Testis (tissue), 3 donors: Measurements from ENCODE around the gene PIRT. TPM values are rescaled to one million over a fixed set of nuclear protein-coding genes. Genes with fewer than 3 reads are reported as not detected.

Source experiments
- DNase-seq: peaks from one replicate; pipeline ENCODE4 v3.0.0-alpha.2; 2019
- H3K27ac ChIP-seq, 2 donors: fragments of 200-600 bp; sonication (generic); one replicate each; pipeline ENCODE4 v1.5.1; 2019
- H3K27me3 ChIP-seq: fragments of 200-600 bp; sonication (generic); one replicate; pipeline ENCODE4 v1.5.1; 2019
- H3K36me3 ChIP-seq: fragments of 200-600 bp; sonication (generic); one replicate; pipeline ENCODE4 v1.5.1; 2017; ENCODE audit warnings: low read depth; ENCODE audit errors: missing control alignments
- H3K4me1 ChIP-seq: fragments of 200-600 bp; sonication (generic); one replicate; pipeline ENCODE4 v1.5.1; 2019
- H3K4me3 ChIP-seq, 2 donors: fragments of 200-600 bp; sonication (generic); one replicate each; pipeline ENCODE4 v1.5.1; 2017 to 2019
- H3K9me3 ChIP-seq: fragments of 200-600 bp; sonication (generic); one replicate; pipeline ENCODE4 v1.5.1; 2017
- POLR2A ChIP-seq: fragments of 450-650 bp; IDR thresholded peaks from one replicate; pipeline ENCODE4 v1.6.1; 2017; ENCODE audit warnings: antibody characterized with exemption, mild to moderate bottlenecking, moderate library complexity
- WGBS, 2 donors: methylation state at CpG; one replicate each; pipeline ENCODE4 v1.1.5; 2018; 5-methylcytosine and 5-hydroxymethylcytosine counted together
- intact Hi-C: fragments of 100-400 bp; cut with DNase I; formaldehyde crosslinking; loops from one replicate; pipeline ENCODE4 v1.15.1; 2023; ENCODE audit warnings: low total_unique reads
- polyA plus RNA-seq: library from polyadenylated mRNA; stranded (reverse); fragments of 350-450 nt; fragmentation: Illumina TruSeq; extraction: RNeasy Lipid Tissue Mini Kit (QIAGEN cat#74804); gene quantifications from one replicate; pipeline ENCODE4 v1.2.3, GENCODE V29; 2014; ENCODE audit warnings: low read depth, low replicate concordance; ENCODE audit not compliant: insufficient read depth
- small RNA-seq, 2 donors: library from RNA; depleted of rRNA; stranded (forward); fragments of <200 nt; gene quantifications; one replicate each; pipeline ENCODE3, GENCODE V24; 2016
- total RNA-seq, 2 donors: library from RNA; depleted of rRNA; stranded (reverse); fragments of >200 nt; gene quantifications; one replicate each; pipeline ENCODE4 v1.2.3, GENCODE V29; 2016
- TF ChIP-seq, protein P1 (sequence below), 3 experiments: fragments of 450-650 bp in 2 of 3; fragments of 200-600 bp in 1 of 3; sonication (generic) in 1 of 3; IDR thresholded peaks; one replicate each; pipeline ENCODE4 v1.5.1; 2016 to 2019; ENCODE audit warnings: antibody characterized with exemption in 3 of 3, mild to moderate bottlenecking in 2 of 3, moderate library complexity in 1 of 3

The PIRT gene
- total and polyA plus RNA-seq, 3 donors from 2014 or later, result 0.08 to 0.37 (median 0.18) TPM

GRCh38 chr17:10775058-10775457, 62.8 kb downstream of the PIRT start:
- 85 to 99% methylated on average over 4 of the region's 4 CpGs for WGBS, 2 donors
- H3K27ac ChIP-seq, result peak overlapping the region; percentile 10 to 60
- intact Hi-C loops, result no loop called here
- no peak overlapping the region for H3K4me3 ChIP-seq
- no peak for DNase-seq
- TF ChIP-seq, protein P1, sequence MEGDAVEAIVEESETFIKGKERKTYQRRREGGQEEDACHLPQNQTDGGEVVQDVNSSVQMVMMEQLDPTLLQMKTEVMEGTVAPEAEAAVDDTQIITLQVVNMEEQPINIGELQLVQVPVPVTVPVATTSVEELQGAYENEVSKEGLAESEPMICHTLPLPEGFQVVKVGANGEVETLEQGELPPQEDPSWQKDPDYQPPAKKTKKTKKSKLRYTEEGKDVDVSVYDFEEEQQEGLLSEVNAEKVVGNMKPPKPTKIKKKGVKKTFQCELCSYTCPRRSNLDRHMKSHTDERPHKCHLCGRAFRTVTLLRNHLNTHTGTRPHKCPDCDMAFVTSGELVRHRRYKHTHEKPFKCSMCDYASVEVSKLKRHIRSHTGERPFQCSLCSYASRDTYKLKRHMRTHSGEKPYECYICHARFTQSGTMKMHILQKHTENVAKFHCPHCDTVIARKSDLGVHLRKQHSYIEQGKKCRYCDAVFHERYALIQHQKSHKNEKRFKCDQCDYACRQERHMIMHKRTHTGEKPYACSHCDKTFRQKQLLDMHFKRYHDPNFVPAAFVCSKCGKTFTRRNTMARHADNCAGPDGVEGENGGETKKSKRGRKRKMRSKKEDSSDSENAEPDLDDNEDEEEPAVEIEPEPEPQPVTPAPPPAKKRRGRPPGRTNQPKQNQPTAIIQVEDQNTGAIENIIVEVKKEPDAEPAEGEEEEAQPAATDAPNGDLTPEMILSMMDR (IDR thresholded peaks at IDR 0.05), result no peak
- TF ChIP-seq POLR2A, result no peak
- no peaks in the 10 kb centered on the region for H3K9me3 ChIP-seq
- no peaks in the 10 kb centered on the region for H3K36me3 ChIP-seq
- peaks cover 12% of the 10 kb centered on the region for H3K4me1 ChIP-seq
- no peaks in the 10 kb centered on the region for H3K27me3 ChIP-seq

DNA sequence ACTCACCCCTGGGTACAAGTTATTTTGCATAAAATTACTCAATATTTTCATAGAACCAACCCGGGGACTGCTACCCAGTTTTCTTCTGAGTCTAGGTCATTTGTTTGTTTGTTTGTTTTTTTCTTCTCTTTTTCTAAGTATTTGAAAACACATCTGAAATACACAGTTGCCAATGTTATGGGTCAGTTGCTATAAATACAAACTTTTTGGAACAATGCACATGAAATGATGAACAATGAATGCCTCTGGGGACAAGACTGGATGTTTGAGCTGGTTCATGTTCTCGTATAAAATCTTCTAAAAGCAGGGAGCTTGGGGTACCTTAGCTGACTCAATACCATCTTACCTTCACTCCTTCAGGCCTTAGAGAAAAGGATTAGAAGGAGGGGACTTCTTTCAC, 64.5 kb downstream of the PIRT start:
- intact Hi-C loops, result no loop called here
- no peak for DNase-seq
- Histone ChIP-seq H3K4me3 (no peak overlapping the region), H3K36me3 (no peaks in the 10 kb centered on the region), H3K27me3 (no peaks in the 10 kb centered on the region), H3K27ac (no peak overlapping the region), H3K4me1 (peaks cover 12% of the 10 kb centered on the region), H3K9me3 (no peaks in the 10 kb centered on the region)
- 64 to 83% methylated on average over 2 of the region's 2 CpGs for WGBS, 2 donors
- TF ChIP-seq POLR2A, result no peak
- TF ChIP-seq, protein P1 (IDR thresholded peaks at IDR 0.05), result no peak

Small RNA genes within 50 kb of the gene (small RNA-seq; reads per million reads assigned to genes)
- gene AC015908.2 (0 reads per million in 2 donors), gene RNU6-1065P (0 reads per million in 2 donors), gene TMEM238L (0 reads per million in 2 donors)

Other genes starting within 250 kb of the PIRT start
- gene MYH3, start 180.8 kb downstream of the PIRT start, total RNA-seq, result 10 to 100 TPM; 18.1 to 19.3 TPM
- 35.3 TPM for gene MYH3, start 180.8 kb downstream of the PIRT start, polyA plus RNA-seq
- gene SCO1, start 140.6 kb downstream of the PIRT start, total RNA-seq, result 10 to 100 TPM; 23.9 to 31.9 TPM
- 25.7 TPM for gene SCO1, start 140.6 kb downstream of the PIRT start, polyA plus RNA-seq
- gene ADPRM, start 140.5 kb downstream of the PIRT start, total RNA-seq, result 10 to 100 TPM in 1 of 2 donors, 1 to 10 TPM in 1; 8.0 to 13.8 TPM
- gene ADPRM, start 140.5 kb downstream of the PIRT start, polyA plus RNA-seq, result 9.0 TPM
- gene TMEM220, start 108.1 kb downstream of the PIRT start, total RNA-seq, result 10 to 100 TPM; 16.2 to 22.2 TPM
- gene TMEM220, start 108.1 kb downstream of the PIRT start, polyA plus RNA-seq, result 53.1 TPM
- gene TMEM238L, start 34.0 kb downstream of the PIRT start, total RNA-seq, result not detected
- gene TMEM238L, start 34.0 kb downstream of the PIRT start, polyA plus RNA-seq, result not detected